HG03280 (cell line): ENCODE measurements around the gene FAM9C.
"Not testable (repeated sequence)": the region's sequence is repeated elsewhere in the genome, so short reads cannot be mapped to it uniquely, and the experiment has no call there.

Source experiments
- ATAC-seq: cut with Tn5 transposase; IDR thresholded peaks from one replicate; pipeline ENCODE4 v1.9.1; 2021; ENCODE audit warnings: mild to moderate bottlenecking, moderate library complexity; ENCODE audit not compliant: unreplicated experiment

FAM9C gene

GRCh38 chrX:13076176-13076961 is 31.9 kb upstream of the FAM9C start:
- ATAC-seq = peak; percentile 52

- ATAC-seq = peak; percentile 75
Observed at GRCh38 chrX:13074297-13075262, 30.2 kb upstream of the FAM9C start.

DNA sequence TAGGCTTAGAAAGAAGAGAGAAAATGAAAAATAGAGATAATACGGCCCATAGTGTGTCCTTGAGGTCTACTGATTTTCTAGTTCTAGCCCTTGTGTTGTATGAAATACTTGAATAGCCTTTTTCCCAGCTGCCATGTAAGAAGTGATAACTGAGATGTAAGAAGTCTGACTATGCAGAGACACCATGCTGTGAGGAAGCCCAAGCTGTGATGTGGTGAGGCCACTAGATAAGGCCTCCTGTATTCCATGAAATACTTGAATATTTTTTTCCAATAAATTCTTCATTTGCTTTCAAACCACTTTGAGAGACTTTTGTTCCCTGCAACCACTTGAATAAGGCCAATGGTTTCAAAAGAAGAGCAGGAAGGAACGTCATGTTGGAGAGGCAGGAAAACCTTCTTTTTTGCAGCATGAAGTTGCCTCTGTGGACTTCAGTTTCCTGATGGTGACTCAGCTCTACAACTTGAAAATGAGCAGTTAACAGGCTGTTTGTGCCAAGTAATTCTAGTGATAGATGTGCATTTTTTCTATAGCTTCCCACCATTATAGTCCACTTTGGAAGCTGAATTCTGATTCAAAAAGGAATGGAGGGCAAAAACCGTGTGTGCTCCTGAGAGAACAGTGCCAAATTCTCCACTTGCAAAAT is 25.5 kb upstream of the FAM9C start:
- no peak for ATAC-seq

DNA sequence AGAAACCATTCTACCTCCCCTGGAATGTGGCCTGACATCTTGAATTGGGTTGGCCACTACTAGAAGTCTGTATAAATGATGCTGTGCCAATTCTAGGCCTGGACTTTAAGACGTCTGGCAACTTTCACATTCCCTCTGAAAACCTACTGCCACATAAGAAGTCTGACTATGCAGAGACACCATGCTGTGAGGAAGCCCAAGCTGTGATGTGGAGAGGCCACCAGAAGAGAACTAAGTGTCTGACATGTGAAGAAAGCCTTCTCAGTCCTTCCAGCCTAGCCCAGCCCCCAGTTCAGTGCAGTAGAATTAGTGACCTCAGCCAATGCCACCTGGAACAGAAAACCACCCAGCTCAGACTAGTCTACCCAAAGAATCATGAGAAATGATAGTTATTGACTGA is 24.2 kb upstream of the FAM9C start:
- no peak for ATAC-seq

- no peak for ATAC-seq
Observed at GRCh38 chrX:13067773-13068172, 23.4 kb upstream of the FAM9C start.

GRCh38 chrX:13066391-13066790 is 22.0 kb upstream of the FAM9C start:
- no peak for ATAC-seq

DNA sequence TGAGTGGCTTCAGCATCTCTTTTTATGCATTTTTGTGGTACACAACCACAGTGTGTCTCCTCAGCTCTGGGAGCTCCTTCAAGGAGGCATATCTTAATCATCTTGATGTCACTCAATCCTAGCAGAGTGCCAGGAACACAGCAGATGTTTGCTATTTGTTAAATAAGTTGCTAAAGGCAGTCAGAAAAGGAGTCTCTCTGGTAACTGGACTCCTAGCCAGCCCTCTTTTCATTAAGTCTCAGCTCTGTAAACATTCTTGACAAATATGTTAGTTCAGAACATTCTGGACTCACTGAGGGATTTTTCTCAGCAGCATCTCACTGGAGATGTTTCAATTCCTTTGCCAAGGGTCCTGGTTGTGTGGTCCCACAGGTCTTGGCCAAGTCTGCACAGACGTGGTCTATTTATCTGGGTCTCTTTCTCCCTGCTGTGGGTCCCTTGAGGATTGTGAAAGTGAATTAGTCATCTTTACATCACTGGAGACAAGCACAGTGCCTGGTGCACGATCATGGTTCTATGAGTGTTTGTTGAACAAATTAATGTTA is 20.3 kb upstream of the FAM9C start:
- no peak for ATAC-seq

DNA sequence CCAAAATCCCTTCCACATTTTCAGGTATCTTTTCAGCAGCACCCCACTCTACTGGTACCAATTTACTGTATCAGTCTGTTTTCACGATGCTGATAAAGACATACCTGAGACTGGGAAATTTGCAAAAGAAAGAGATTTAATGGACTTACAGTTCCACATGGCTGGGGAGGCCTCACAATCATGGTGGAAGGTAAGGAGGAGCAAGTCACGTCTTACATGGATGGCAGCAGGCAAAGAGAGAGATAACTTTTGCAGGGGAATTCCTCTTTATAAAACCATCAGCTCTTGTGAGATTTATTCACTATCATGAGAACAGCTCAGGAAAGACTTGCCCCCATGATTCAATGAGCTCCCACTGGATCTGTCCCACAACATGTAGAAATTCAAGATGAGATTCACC is 18.7 kb upstream of the FAM9C start:
- not testable (repeated sequence) for ATAC-seq

DNA sequence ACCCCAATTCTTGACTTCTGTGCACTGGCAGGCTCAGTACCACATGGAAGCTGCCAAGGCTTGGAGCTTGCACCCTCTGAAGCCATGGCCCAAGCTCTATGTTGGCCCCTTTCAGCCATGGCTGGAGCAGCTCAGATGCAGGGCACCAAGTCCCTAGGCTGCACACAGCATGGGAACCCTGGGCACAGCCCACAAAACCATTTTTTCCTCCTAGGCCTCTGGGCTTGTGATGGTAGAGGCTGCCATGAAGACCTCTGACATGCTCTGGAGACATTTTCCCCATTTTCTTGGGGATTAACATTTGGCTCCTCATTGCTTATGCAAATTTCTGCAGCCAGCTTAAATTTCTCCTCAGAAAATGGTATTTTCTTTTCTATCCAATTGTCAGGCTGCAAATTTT is 17.9 kb upstream of the FAM9C start:
- not testable (repeated sequence) for ATAC-seq

- not testable (repeated sequence) for ATAC-seq
Observed at GRCh38 chrX:13061215-13061708, 16.8 kb upstream of the FAM9C start.

GRCh38 chrX:13059637-13060499 is 15.4 kb upstream of the FAM9C start:
- ATAC-seq = no peak

DNA sequence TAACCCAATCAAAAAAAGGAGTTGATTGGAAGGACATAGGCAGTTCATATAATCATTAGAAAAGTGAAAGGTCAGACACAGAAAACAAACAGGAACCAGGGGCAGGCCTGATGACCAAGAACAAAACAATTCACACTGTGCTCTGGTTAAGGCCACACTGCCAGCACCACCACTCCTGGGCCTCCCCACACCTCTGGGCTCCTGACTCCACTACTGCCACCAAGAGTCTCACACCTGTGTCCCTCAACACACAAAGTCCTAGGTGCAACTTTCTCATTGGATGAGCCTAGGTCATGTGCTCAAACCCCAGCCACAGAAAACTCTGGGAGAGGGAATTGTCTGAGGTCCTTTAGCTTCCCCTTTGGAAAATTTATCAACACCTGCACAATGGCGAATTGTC is 11.1 kb upstream of the FAM9C start:
- ATAC-seq = peak; percentile 49

- ATAC-seq = no peak
Observed at GRCh38 chrX:13053171-13053570, 8.8 kb upstream of the FAM9C start.

DNA sequence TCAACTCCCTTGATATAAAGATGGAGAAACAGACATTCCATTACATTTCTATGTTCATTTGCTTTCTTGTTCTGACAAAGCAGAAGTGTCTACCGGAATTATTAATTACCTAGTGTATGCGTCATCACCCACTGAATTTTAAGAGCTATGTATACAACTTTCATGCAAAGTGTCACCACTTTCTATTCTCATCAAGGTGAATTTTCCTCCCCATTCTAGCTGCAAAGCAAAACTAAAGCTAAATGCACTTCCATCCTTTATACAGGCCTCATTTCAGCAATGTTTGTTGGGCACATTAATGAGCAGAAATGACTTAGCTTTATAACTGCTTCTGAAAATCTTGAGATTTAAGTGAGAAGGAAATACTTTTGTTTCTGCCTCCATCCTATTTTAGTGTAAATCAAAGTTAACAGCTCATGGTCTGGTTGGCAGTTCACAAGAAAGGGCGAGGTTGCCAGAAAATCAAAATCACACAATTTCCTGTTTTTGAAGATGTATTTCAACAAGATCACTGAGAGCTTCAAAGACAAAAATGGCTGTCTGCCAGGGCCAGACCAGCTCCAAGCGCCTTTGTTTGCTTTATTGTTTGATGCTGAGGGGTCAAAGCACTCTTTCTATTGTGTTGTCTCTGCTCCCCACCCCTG is 7.2 kb upstream of the FAM9C start:
- peak; percentile 56 for ATAC-seq

- no peak for ATAC-seq
Observed at GRCh38 chrX:13051167-13051528, 6.7 kb upstream of the FAM9C start.

GRCh38 chrX:13050151-13050550 is 5.7 kb upstream of the FAM9C start:
- ATAC-seq = no peak

GRCh38 chrX:13048280-13048679 is 3.9 kb upstream of the FAM9C start:
- ATAC-seq = no peak

- no peak for ATAC-seq
Observed at GRCh38 chrX:13047759-13048158, 3.3 kb upstream of the FAM9C start.

- ATAC-seq = no peak
Observed at GRCh38 chrX:13046141-13046855, 1.9 kb upstream of the FAM9C start.
